Ascending aorta (tissue), 2 donors: ENCODE results near the gene RHOA. TPM values are rescaled to one million over a fixed set of nuclear protein-coding genes. Genes with fewer than 3 reads are reported as not detected.

Experiments
- DNase-seq, 2 donors: peaks; one replicate each; pipeline ENCODE4 v3.0.0-alpha.2; 2019; ENCODE audit warnings: low spot score in 2 of 2
- H3K27ac ChIP-seq, 2 donors: fragments of 200-600 bp; sonication (generic); one replicate each; pipeline ENCODE4 v1.5.1; 2016 to 2017; ENCODE audit warnings: mild to moderate bottlenecking in 1 of 2
- H3K27me3 ChIP-seq: fragments of 200-600 bp; sonication (generic); one replicate; pipeline ENCODE4 v1.5.1; 2017
- H3K36me3 ChIP-seq, 2 donors: fragments of 200-600 bp; sonication (generic); one replicate each; pipeline ENCODE4 v1.5.1; 2016
- H3K4me1 ChIP-seq, 2 donors: fragments of 200-600 bp; sonication (generic); one replicate each; pipeline ENCODE4 v1.5.1; 2016 to 2017; ENCODE audit warnings: mild to moderate bottlenecking in 1 of 2
- H3K4me3 ChIP-seq, 2 donors: fragments of 200-600 bp; sonication (generic); one replicate each; pipeline ENCODE4 v1.5.1; 2016 to 2017; ENCODE audit warnings: mild to moderate bottlenecking in 1 of 2
- H3K9me3 ChIP-seq, 2 donors: fragments of 200-600 bp; sonication (generic); one replicate each; pipeline ENCODE4 v1.5.1; 2016
- intact Hi-C: fragments of 100-400 bp; cut with DNase I; formaldehyde crosslinking; loops from one replicate; pipeline ENCODE4 v1.15.1; 2023
- total RNA-seq: library from RNA; depleted of rRNA; stranded (reverse); fragments of >200 nt; gene quantifications from one replicate; pipeline ENCODE4 v1.1.0, GENCODE V29; 2016
- TF ChIP-seq, protein P1 (sequence below), 3 experiments: fragments of 200-600 bp in 2 of 3; fragments of 450-650 bp in 1 of 3; sonication (generic) in 2 of 3; IDR thresholded peaks; one replicate each; pipeline ENCODE4 v1.5.1; 2016 to 2019; ENCODE audit warnings: antibody characterized with exemption in 3 of 3, mild to moderate bottlenecking in 1 of 3, moderate library complexity in 1 of 3

RHOA gene
- total RNA-seq, 1 donor from 2014 or later = 426 TPM

DNA sequence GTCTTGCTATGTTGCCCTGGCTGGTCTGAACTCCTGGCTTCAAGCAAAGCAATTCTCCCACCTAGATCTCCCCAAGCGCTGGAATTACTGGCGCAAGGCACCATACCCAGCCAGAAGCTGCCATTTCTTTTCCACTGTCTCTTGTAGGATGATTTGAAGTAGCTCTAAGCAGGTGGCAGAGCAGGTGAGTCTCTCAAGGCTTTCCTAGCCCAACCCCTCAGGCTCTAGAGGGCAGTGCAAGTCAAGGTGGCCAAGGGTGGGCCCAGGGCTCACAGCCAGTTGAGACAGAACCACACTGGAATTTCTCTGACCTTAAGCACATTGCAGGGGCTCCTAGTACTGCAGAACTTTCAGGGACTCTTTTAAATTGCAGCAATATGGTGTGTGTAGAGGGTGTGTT lies 42.7 kb upstream of the RHOA start:
- DNase-seq = no peak
- H3K27me3 ChIP-seq = no peaks in the 10 kb centered on the region
- H3K9me3 ChIP-seq = no peaks in the 10 kb centered on the region
- H3K27ac ChIP-seq = peak overlapping the region; percentile 12 to 54
- no peaks in the 10 kb centered on the region for H3K36me3 ChIP-seq
- H3K4me3 ChIP-seq = no peak overlapping the region
- intact Hi-C loops = no loop called here
- TF ChIP-seq, protein P1, sequence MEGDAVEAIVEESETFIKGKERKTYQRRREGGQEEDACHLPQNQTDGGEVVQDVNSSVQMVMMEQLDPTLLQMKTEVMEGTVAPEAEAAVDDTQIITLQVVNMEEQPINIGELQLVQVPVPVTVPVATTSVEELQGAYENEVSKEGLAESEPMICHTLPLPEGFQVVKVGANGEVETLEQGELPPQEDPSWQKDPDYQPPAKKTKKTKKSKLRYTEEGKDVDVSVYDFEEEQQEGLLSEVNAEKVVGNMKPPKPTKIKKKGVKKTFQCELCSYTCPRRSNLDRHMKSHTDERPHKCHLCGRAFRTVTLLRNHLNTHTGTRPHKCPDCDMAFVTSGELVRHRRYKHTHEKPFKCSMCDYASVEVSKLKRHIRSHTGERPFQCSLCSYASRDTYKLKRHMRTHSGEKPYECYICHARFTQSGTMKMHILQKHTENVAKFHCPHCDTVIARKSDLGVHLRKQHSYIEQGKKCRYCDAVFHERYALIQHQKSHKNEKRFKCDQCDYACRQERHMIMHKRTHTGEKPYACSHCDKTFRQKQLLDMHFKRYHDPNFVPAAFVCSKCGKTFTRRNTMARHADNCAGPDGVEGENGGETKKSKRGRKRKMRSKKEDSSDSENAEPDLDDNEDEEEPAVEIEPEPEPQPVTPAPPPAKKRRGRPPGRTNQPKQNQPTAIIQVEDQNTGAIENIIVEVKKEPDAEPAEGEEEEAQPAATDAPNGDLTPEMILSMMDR (IDR thresholded peaks at IDR 0.05) = peak in 1 of 3 experiments; percentile 39
- peaks cover 0 to 3% of the 10 kb centered on the region in 2 donors for H3K4me1 ChIP-seq

DNA sequence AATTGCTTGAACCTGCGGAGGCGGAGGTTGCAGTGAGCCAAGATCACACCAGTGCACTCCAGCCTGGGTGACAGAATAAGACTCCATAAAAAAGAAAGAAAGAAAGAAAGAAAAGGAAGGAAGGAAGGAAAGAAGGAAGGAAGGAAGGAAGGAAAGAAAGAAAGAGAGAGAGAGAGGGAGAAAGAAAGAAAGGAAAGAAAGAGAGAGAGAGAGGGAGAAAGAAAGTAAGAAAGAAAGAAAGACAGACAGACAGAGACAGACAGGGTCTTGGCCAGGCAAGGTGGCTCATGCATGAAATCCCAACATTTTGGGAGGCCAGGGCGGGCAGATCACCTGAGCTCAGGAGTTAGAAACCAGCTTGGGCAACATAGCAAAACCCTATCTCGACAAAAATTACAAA lies 41.8 kb upstream of the RHOA start:
- H3K27me3 ChIP-seq = no peaks in the 10 kb centered on the region
- no peaks in the 10 kb centered on the region for H3K9me3 ChIP-seq
- no peak overlapping the region for H3K4me3 ChIP-seq
- intact Hi-C loops = no loop called here
- no peaks in the 10 kb centered on the region for H3K36me3 ChIP-seq
- no peak overlapping the region for H3K27ac ChIP-seq
- no peak for DNase-seq
- TF ChIP-seq, protein P1 (IDR thresholded peaks at IDR 0.05) = no peak
- H3K4me1 ChIP-seq = peaks cover 0 to 3% of the 10 kb centered on the region in 2 donors

DNA sequence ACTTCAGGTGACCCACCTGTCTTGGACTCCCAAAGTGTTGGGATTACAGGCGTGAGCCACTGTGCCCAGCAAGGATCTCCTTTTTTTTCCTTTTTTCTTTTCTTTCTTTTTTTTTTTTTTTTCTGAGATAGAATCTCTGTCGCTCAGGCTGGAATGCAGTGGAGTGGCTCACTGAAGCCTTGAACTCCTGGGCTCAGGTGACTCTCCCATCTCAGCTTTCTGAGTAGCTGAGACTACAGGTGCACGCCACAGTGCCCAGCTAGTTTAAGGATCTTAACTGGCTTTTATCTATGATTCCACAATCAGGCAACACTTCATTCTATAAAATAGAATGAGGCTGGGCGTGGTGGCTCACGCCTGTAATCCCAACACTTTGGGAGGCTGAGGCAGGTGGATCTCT lies 33.6 kb upstream of the RHOA start:
- H3K27ac ChIP-seq = peak overlapping the region in 1 of 2 donors; percentile 9
- H3K9me3 ChIP-seq = no peaks in the 10 kb centered on the region
- intact Hi-C loops = loop anchor here (5.0 kb wide), 1 partner anchor 33 kb away; the partner anchor contains the start of genes RHOA and TCTA
- no peaks in the 10 kb centered on the region for H3K36me3 ChIP-seq
- no peak overlapping the region for H3K4me3 ChIP-seq
- H3K27me3 ChIP-seq = no peaks in the 10 kb centered on the region
- DNase-seq = no peak
- H3K4me1 ChIP-seq = peaks cover 0 to 11% of the 10 kb centered on the region in 2 donors
- TF ChIP-seq, protein P1 (IDR thresholded peaks at IDR 0.05) = no peak

DNA sequence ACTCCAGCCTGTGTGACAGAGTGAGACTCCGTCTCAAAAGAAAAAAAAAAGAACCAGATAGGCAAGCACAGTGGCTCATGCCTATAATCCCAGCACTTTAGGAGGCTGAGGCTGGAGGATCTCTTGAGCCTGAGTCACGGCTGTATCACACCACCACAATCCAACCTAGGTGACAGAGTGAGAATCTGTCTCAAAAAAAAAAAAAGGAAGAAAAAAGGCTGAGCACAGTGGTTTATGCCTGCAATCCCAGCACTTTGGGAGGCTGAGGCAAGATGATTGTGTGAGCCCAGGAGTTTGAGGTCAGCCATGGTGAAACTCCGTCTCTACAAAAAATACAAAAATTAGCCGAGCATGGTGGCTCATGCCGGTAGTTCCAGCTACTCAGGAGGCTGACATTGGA lies 23.0 kb upstream of the RHOA start:
- intact Hi-C loops = no loop called here
- no peak overlapping the region for H3K4me3 ChIP-seq
- H3K4me1 ChIP-seq = no peaks in the 10 kb centered on the region
- H3K27me3 ChIP-seq = no peaks in the 10 kb centered on the region
- no peaks in the 10 kb centered on the region for H3K9me3 ChIP-seq
- H3K36me3 ChIP-seq = no peaks in the 10 kb centered on the region
- no peak overlapping the region for H3K27ac ChIP-seq
- TF ChIP-seq, protein P1 (IDR thresholded peaks at IDR 0.05) = no peak
- DNase-seq = no peak

DNA sequence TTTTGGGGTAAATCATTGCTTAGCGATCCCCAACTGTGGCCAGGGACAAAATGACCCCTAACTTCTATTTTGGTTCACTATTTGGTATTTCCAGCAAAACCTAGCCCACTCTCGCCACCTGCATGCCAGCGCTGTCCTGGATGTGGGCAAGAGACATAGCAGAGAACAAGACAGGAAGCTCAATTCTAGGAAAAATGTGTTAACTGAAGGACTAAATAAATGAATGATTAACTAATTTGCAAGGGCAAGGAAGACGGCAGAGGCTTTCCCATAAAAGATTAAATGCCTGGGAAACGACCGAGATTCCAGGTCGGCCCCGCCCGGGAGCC lies 16.9 kb upstream of the RHOA start:
- Histone ChIP-seq H3K9me3 (no peaks in the 10 kb centered on the region), H3K4me3 (peak overlapping the region; percentile 83 to 92), H3K27ac (peak overlapping the region; percentile 91 to 93), H3K4me1 (peaks cover 0 to 7% of the 10 kb centered on the region in 2 donors), H3K36me3 (peaks cover 7 to 24% of the 10 kb centered on the region in 2 donors), H3K27me3 (no peaks in the 10 kb centered on the region)
- intact Hi-C loops = loop anchor here (1.0 kb wide), 3 partner anchors 16 to 42 kb away; partner anchors contain the start of genes DAG1 and TCTA
- TF ChIP-seq, protein P1 (IDR thresholded peaks at IDR 0.05) = no peak
- DNase-seq = no peak

DNA sequence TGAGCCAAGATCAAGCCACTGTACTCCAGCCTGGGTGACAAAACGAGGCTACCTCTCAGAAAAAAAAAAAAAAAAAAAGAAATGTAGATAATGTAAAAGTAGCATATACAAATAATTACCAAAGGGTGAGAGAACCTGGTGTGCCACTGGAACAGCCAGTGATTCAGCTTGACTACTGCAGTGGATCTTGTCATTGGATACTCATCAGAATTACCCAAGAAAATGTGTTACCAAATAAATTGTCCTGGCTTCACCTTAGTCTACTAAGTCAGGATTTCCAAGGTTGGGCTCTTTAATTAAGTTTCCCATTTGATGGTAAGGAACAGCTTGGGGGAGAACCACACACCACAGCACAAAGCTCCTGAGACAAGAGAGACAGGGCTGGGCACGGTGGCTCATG lies 15.8 kb upstream of the RHOA start:
- no peak for DNase-seq
- Histone ChIP-seq H3K27me3 (no peaks in the 10 kb centered on the region), H3K36me3 (peaks cover 7 to 24% of the 10 kb centered on the region in 2 donors), H3K4me3 (no peak overlapping the region), H3K9me3 (no peaks in the 10 kb centered on the region), H3K4me1 (peaks cover 0 to 10% of the 10 kb centered on the region in 2 donors), H3K27ac (no peak overlapping the region)
- TF ChIP-seq, protein P1 (IDR thresholded peaks at IDR 0.05) = no peak
- intact Hi-C loops = no loop called here
